ENCODE measurements around the gene AZIN2.
A peak's percentile ranks its signal among the peaks of the same experiment; 100 is the strongest.
"Not testable (repeated sequence)": the region's sequence is repeated elsewhere in the genome, so short reads cannot be mapped to it uniquely, and the experiment has no call there.

Gene AZIN2

GRCh38 chr1:33096363-33097005, 15.5 kb downstream of the AZIN2 start:
- DNase-seq = no peak

GRCh38 chr1:33097137-33097611, 16.2 kb downstream of the AZIN2 start:
- DNase-seq = no peak

GRCh38 chr1:33097762-33098161, 16.8 kb downstream of the AZIN2 start:
- DNase-seq = no peak

GRCh38 chr1:33098371-33098770, 17.4 kb downstream of the AZIN2 start:
- no peak for DNase-seq

- DNase-seq = peak; percentile 38
These were observed 18.6 kb downstream of the AZIN2 start for GRCh38 chr1:33099290-33100118.

GRCh38 chr1:33100119-33100415, 19.1 kb downstream of the AZIN2 start:
- DNase-seq = not testable (repeated sequence)

GRCh38 chr1:33110477-33110876, 29.5 kb downstream of the AZIN2 start:
- no peak for DNase-seq

GRCh38 chr1:33111965-33112364, 31.0 kb downstream of the AZIN2 start:
- DNase-seq = no peak

GRCh38 chr1:33117440-33118085, 36.6 kb downstream of the AZIN2 start:
- no peak for DNase-seq

GRCh38 chr1:33118274-33118673, 37.3 kb downstream of the AZIN2 start:
- DNase-seq = no peak

- DNase-seq = no peak
These were observed 38.1 kb downstream of the AZIN2 start for GRCh38 chr1:33119050-33119449.

- no peak for DNase-seq
These were observed 38.7 kb downstream of the AZIN2 start for GRCh38 chr1:33119532-33120217.

GRCh38 chr1:33120436-33121231, 39.7 kb downstream of the AZIN2 start:
- DNase-seq = no peak

- no peak for DNase-seq
These were observed 40.8 kb downstream of the AZIN2 start for GRCh38 chr1:33121728-33122127.

- DNase-seq = no peak
These were observed 41.7 kb downstream of the AZIN2 start for GRCh38 chr1:33122483-33123178.

- DNase-seq = no peak
These were observed 42.3 kb downstream of the AZIN2 start for GRCh38 chr1:33123266-33123665.

- not testable (repeated sequence) for DNase-seq
These were observed 43.7 kb downstream of the AZIN2 start for GRCh38 chr1:33124647-33125046.

- no peak for DNase-seq
These were observed 45.6 kb downstream of the AZIN2 start for GRCh38 chr1:33126411-33127000.

GRCh38 chr1:33127001-33127823, 46.3 kb downstream of the AZIN2 start:
- DNase-seq = peak; percentile 98

GRCh38 chr1:33128781-33129180, 47.8 kb downstream of the AZIN2 start:
- DNase-seq = no peak

GRCh38 chr1:33130297-33130696, 49.3 kb downstream of the AZIN2 start:
- no peak for DNase-seq
